K562 (cell line): ENCODE measurements around the gene TCF4.

Source experiments
- CBX8 ChIP-seq: fragments of 200-600 bp; sonication (generic); IDR thresholded peaks from 2 replicates; pipeline ENCODE4 v1.6.1; 2012; ENCODE audit warnings: borderline replicate concordance, mixed run types, low read depth, mild to moderate bottlenecking, moderate library complexity, mixed read lengths, low read length, control low read depth, inconsistent platforms; ENCODE audit not compliant: poor library complexity, severe bottlenecking; ENCODE audit errors: extremely low read depth
- MAX ChIP-seq: sonication (generic); formaldehyde crosslinking; IDR thresholded peaks from 2 replicates; pipeline ENCODE4 v1.9.0; 2022; ENCODE audit warnings: mild to moderate bottlenecking, missing genetic modification reagents
- NR2C2 ChIP-seq, 2 experiments: fragments of 200-800 bp in 1 of 2; sonication (Bioruptor generic) in 1 of 2; sonication (generic) in 1 of 2; formaldehyde crosslinking in 1 of 2; IDR thresholded peaks; 2 replicates each; pipeline versions ENCODE4 v1.6.1 to v1.8.0; 2016 to 2022; ENCODE audit warnings: mild to moderate bottlenecking in 1 of 2, missing compliant biosample characterization in 1 of 2, missing genetic modification characterization in 1 of 2, missing genetic modification reagents in 1 of 2

DNA sequence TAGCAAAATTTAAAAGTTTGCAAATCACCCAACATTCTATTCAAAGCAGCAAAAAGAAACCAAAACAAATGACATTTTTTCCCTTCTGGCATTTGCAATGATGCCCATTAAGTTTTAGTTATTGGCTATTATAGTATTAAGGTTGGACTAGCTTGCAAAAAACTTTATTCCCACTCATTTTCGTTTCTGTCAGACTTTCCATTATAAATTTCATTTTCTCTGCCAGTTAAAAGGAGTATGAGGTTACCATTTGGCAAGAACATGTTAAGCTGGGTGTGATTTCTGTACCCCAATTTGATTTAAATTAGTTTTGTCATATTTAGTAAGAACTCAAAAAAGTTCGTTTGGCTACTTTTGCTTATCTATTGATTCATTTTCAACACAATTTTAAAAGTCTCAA, 187.9 kb downstream of the TCF4 start:
- no peak for TF ChIP-seq NR2C2 (CRISPR knock-in tag; IDR thresholded peaks at IDR 0.05)
- no peak for TF ChIP-seq NR2C2 (tag; IDR thresholded peaks at IDR 0.05)
- no peak for TF ChIP-seq MAX
- TF ChIP-seq CBX8: no peak
